GM18498 (cell line): ENCODE data around the gene SMNDC1.
A peak's percentile ranks its signal among the peaks of the same experiment; 100 is the strongest.
"Not testable (repeated sequence)": the region's sequence is repeated elsewhere in the genome, so short reads cannot be mapped to it uniquely, and the experiment has no call there.

Experiments
- ATAC-seq: cut with Tn5 transposase; IDR thresholded peaks from one replicate; pipeline ENCODE4 v1.9.1; 2021; ENCODE audit warnings: mild to moderate bottlenecking, moderate library complexity; ENCODE audit not compliant: unreplicated experiment

SMNDC1 gene

GRCh38 chr10:110286841-110287240, 17.9 kb downstream of the SMNDC1 start:
- no peak for ATAC-seq

GRCh38 chr10:110285501-110285900, 19.2 kb downstream of the SMNDC1 start:
- no peak for ATAC-seq

- ATAC-seq, result no peak
Measured at GRCh38 chr10:110284262-110284661, 20.5 kb downstream of the SMNDC1 start.

- ATAC-seq, result peak; percentile 63
Measured at GRCh38 chr10:110279407-110279986, 25.2 kb downstream of the SMNDC1 start.

- ATAC-seq, result peak; percentile 18
Measured at GRCh38 chr10:110278562-110279406, 25.9 kb downstream of the SMNDC1 start.

GRCh38 chr10:110277591-110277990, 27.1 kb downstream of the SMNDC1 start:
- ATAC-seq, result no peak

- ATAC-seq, result no peak
Measured at GRCh38 chr10:110276603-110277002, 28.1 kb downstream of the SMNDC1 start.

GRCh38 chr10:110275128-110275729, 29.5 kb downstream of the SMNDC1 start:
- no peak for ATAC-seq

GRCh38 chr10:110274647-110275046, 30.1 kb downstream of the SMNDC1 start:
- ATAC-seq, result no peak

GRCh38 chr10:110274072-110274627, 30.6 kb downstream of the SMNDC1 start:
- no peak for ATAC-seq

GRCh38 chr10:110273474-110273873, 31.2 kb downstream of the SMNDC1 start:
- ATAC-seq, result peak; percentile 37

GRCh38 chr10:110272995-110273394, 31.7 kb downstream of the SMNDC1 start:
- not testable (repeated sequence) for ATAC-seq

GRCh38 chr10:110269374-110270318, 35.1 kb downstream of the SMNDC1 start:
- ATAC-seq, result peak; percentile 70

- no peak for ATAC-seq
Measured at GRCh38 chr10:110268971-110269370, 35.7 kb downstream of the SMNDC1 start.

GRCh38 chr10:110268442-110268841, 36.3 kb downstream of the SMNDC1 start:
- peak; percentile 66 for ATAC-seq

GRCh38 chr10:110267276-110267675, 37.4 kb downstream of the SMNDC1 start:
- ATAC-seq, result no peak

- no peak for ATAC-seq
Measured at GRCh38 chr10:110265573-110266193, 39.0 kb downstream of the SMNDC1 start.

GRCh38 chr10:110263164-110263563, 41.6 kb downstream of the SMNDC1 start:
- no peak for ATAC-seq

- no peak for ATAC-seq
Measured at GRCh38 chr10:110260746-110261477, 43.8 kb downstream of the SMNDC1 start.
